Upper lobe of left lung (tissue), 6 donors: ENCODE results near the gene ZNF423. TPM values are rescaled to one million over a fixed set of nuclear protein-coding genes. Genes with fewer than 3 reads are reported as not detected.

Experiments
- ATAC-seq, 2 donors: fragments of 200-7000 bp; cut with Tn5 transposase; one replicate each; pipeline ENCODE4 v1.9.1; 2022; ENCODE audit warnings: mild to moderate bottlenecking in 2 of 2, moderate library complexity in 2 of 2; ENCODE audit not compliant: low FRiP score in 2 of 2
- DNase-seq, 2 donors: peaks; one replicate each; pipeline ENCODE4 v3.0.0-alpha.2; 2019 to 2020
- H3K27ac ChIP-seq, 4 donors: fragments of 200-600 bp; sonication (generic); one replicate each; pipeline ENCODE4 v1.5.1; 2016 to 2019
- H3K27me3 ChIP-seq, 4 donors: fragments of 200-600 bp; sonication (generic); one replicate each; pipeline ENCODE4 v1.5.1; 2017 to 2019
- H3K36me3 ChIP-seq, 4 donors: fragments of 200-600 bp; sonication (generic); one replicate each; pipeline ENCODE4 v1.5.1; 2016 to 2019
- H3K4me1 ChIP-seq, 4 donors: fragments of 200-600 bp; sonication (generic); one replicate each; pipeline ENCODE4 v1.5.1; 2018 to 2019
- H3K4me3 ChIP-seq, 4 donors: fragments of 200-600 bp; sonication (generic); one replicate each; pipeline ENCODE4 v1.5.1; 2017 to 2019; ENCODE audit warnings: mild to moderate bottlenecking in 2 of 4, moderate library complexity in 1 of 4
- H3K9me3 ChIP-seq, 4 donors: fragments of 200-600 bp; sonication (generic); one replicate each; pipeline ENCODE4 v1.5.1; 2018 to 2019
- CTCF ChIP-seq, 6 experiments: fragments of 450-650 bp in 4 of 6; fragments of 200-600 bp in 2 of 6; sonication (generic) in 2 of 6; IDR thresholded peaks; one replicate each; pipeline ENCODE4 v1.5.1; 2016 to 2019; ENCODE audit warnings: antibody characterized with exemption in 6 of 6
- EP300 ChIP-seq, 4 donors: sonication (generic); formaldehyde crosslinking; IDR thresholded peaks; one replicate each; pipeline ENCODE4 v1.5.1; 2017; ENCODE audit warnings: antibody characterized with exemption in 4 of 4, control low read depth in 2 of 4
- POLR2A ChIP-seq, 4 donors: fragments of 450-650 bp; IDR thresholded peaks; one replicate each; pipeline ENCODE4 v1.5.1; 2016 to 2017; ENCODE audit warnings: antibody characterized with exemption in 4 of 4, mild to moderate bottlenecking in 2 of 4
- POLR2AphosphoS5 ChIP-seq, 2 donors: sonication (generic); formaldehyde crosslinking; IDR thresholded peaks; one replicate each; pipeline ENCODE4 v1.5.1; 2017; ENCODE audit warnings: antibody characterized with exemption in 2 of 2
- WGBS, 2 donors: methylation state at CpG; one replicate each; pipeline ENCODE4 v1.1.5; 2017 to 2018; 5-methylcytosine and 5-hydroxymethylcytosine counted together
- total RNA-seq, 6 donors: library from RNA; depleted of rRNA in 4 of 6; stranded (reverse); fragments of >200 nt in 4 of 6; gene quantifications; one replicate each; pipeline versions ENCODE4 v1.1.0 to v1.2.1, GENCODE V29; 2016 to 2021
- donor health status: DM: no; HTN: no; CAD: no; lungs with moderate emphysema.
- donor health status: DM: no; HTN: yes; CAD: no; lungs with severe emphysema.

Gene ZNF423
- total RNA-seq, 6 donors from 2014 or later: 4.1 to 11.4 (median 6.7) TPM

GRCh38 chr16:49491771-49492761 is 363.8 kb downstream of the ZNF423 start:
- ATAC-seq: peak in 1 of 2 donors; percentile 75
- no peaks in the 10 kb centered on the region for H3K36me3 ChIP-seq
- TF ChIP-seq POLR2AphosphoS5 (IDR thresholded peaks at IDR 0.05): no peak
- peak; percentile 81 to 94 (median 88) for TF ChIP-seq CTCF (IDR thresholded peaks at IDR 0.05)
- 52 to 68% methylated on average over 10 to 25 of the region's 62 CpGs for WGBS, 2 donors
- peaks cover 6 to 12% (median 10%) of the 10 kb centered on the region in 4 donors for H3K4me1 ChIP-seq
- H3K4me3 ChIP-seq: peak overlapping the region in 3 of 4 donors; percentile 15 to 43 (median 38)
- peak; percentile 25 to 87 for DNase-seq
- H3K9me3 ChIP-seq: no peaks in the 10 kb centered on the region
- peak overlapping the region in 1 of 4 donors; percentile 24 for H3K27ac ChIP-seq
- H3K27me3 ChIP-seq: no peaks in the 10 kb centered on the region

- Histone ChIP-seq H3K4me3 (no peak overlapping the region), H3K9me3 (no peaks in the 10 kb centered on the region), H3K27me3 (no peaks in the 10 kb centered on the region), H3K36me3 (no peaks in the 10 kb centered on the region), H3K27ac (no peak overlapping the region), H3K4me1 (peaks cover 6 to 12% (median 10%) of the 10 kb centered on the region in 4 donors)
- DNase-seq (peak in 1 of 2 donors; percentile 5), ATAC-seq (no peak)
- TF ChIP-seq POLR2A (IDR thresholded peaks at IDR 0.05): no peak
- 88 to 93% methylated on average over 20 of the region's 20 CpGs for WGBS, 2 donors
Observed at GRCh38 chr16:49491106-49491670, 364.7 kb downstream of the ZNF423 start.

- ATAC-seq (no peak), DNase-seq (peak in 1 of 2 donors; percentile 11)
- H3K9me3 ChIP-seq: no peaks in the 10 kb centered on the region
- H3K4me3 ChIP-seq: no peak overlapping the region
- 89 to 92% methylated on average over 8 of the region's 8 CpGs for WGBS, 2 donors
- H3K27me3 ChIP-seq: no peaks in the 10 kb centered on the region
- peaks cover 6 to 12% (median 10%) of the 10 kb centered on the region in 4 donors for H3K4me1 ChIP-seq
- H3K27ac ChIP-seq: no peak overlapping the region
- no peaks in the 10 kb centered on the region for H3K36me3 ChIP-seq
- TF ChIP-seq POLR2A (IDR thresholded peaks at IDR 0.05) (no peak), POLR2AphosphoS5 (IDR thresholded peaks at IDR 0.05) (no peak), EP300 (IDR thresholded peaks at IDR 0.05) (no peak), CTCF (IDR thresholded peaks at IDR 0.05) (no peak)
Observed at GRCh38 chr16:49490321-49490705, 365.6 kb downstream of the ZNF423 start.

- Histone ChIP-seq H3K9me3 (no peaks in the 10 kb centered on the region), H3K4me1 (peaks cover 6 to 12% (median 10%) of the 10 kb centered on the region in 4 donors), H3K27me3 (no peaks in the 10 kb centered on the region), H3K4me3 (no peak overlapping the region), H3K27ac (no peak overlapping the region), H3K36me3 (no peaks in the 10 kb centered on the region)
- no peak for TF ChIP-seq POLR2A (IDR thresholded peaks at IDR 0.05)
- ATAC-seq (no peak), DNase-seq (no peak)
- WGBS, 2 donors: 82 to 91% methylated on average over 3 to 7 of the region's 7 CpGs
Observed at GRCh38 chr16:49489686-49490320, 366.1 kb downstream of the ZNF423 start.

GRCh38 chr16:49488740-49489525 is 367.0 kb downstream of the ZNF423 start:
- no peaks in the 10 kb centered on the region for H3K36me3 ChIP-seq
- no peak for ATAC-seq
- no peaks in the 10 kb centered on the region for H3K9me3 ChIP-seq
- 93 to 97% methylated on average over 16 to 19 of the region's 21 CpGs for WGBS, 2 donors
- no peak overlapping the region for H3K4me3 ChIP-seq
- H3K27me3 ChIP-seq: no peaks in the 10 kb centered on the region
- peaks cover 10 to 20% (median 13%) of the 10 kb centered on the region in 4 donors for H3K4me1 ChIP-seq
- peak in 1 of 2 donors; percentile 16 for DNase-seq
- TF ChIP-seq POLR2AphosphoS5 (IDR thresholded peaks at IDR 0.05) (no peak), CTCF (IDR thresholded peaks at IDR 0.05) (no peak), EP300 (IDR thresholded peaks at IDR 0.05) (no peak), POLR2A (IDR thresholded peaks at IDR 0.05) (no peak)
- H3K27ac ChIP-seq: no peak overlapping the region
